Activated T-helper 2 cell treated with anti-CD3 and anti-CD28 coated beads, Interferon-gamma antibody, Interleukin-2, Interleukin-4, amounts not matched to agents 10 μg/mL and 5 μg/mL and 100 μg/mL, durations not matched to agents 14 hours and 24 hours and 36 hours (primary cell): ENCODE results near the gene LMF2. TPM values are rescaled to one million over a fixed set of nuclear protein-coding genes. Genes with fewer than 3 reads are reported as not detected.
"Not testable (repeated sequence)": the region's sequence is repeated elsewhere in the genome, so short reads cannot be mapped to it uniquely, and the experiment has no call there.

Source experiments
- DNase-seq: peaks from one replicate; pipeline ENCODE4 v3.0.0; 2021; ENCODE audit warnings: low spot score
- H3K27ac Mint-ChIP-seq: one replicate; pipeline ENCODE4 v1.8.0; 2021; ENCODE audit warnings: mixed read lengths
- H3K27me3 Mint-ChIP-seq: one replicate; pipeline ENCODE4 v1.8.0; 2021; ENCODE audit warnings: low read depth, mixed read lengths
- H3K36me3 Mint-ChIP-seq: one replicate; pipeline ENCODE4 v1.8.0; 2021; ENCODE audit warnings: low read depth, mixed read lengths
- H3K4me1 Mint-ChIP-seq: one replicate; pipeline ENCODE4 v1.8.0; 2021; ENCODE audit warnings: low read depth, mixed read lengths
- H3K4me3 Mint-ChIP-seq: one replicate; pipeline ENCODE4 v1.8.0; 2021; ENCODE audit warnings: low read depth, mild to moderate bottlenecking, moderate library complexity, mixed read lengths
- H3K9me3 Mint-ChIP-seq: one replicate; pipeline ENCODE4 v1.8.0; 2021; ENCODE audit warnings: mixed read lengths
- intact Hi-C: fragments of 100-400 bp; cut with micrococcal nuclease; formaldehyde crosslinking; loops from one replicate; pipeline ENCODE4 v1.15.1; 2023
- total RNA-seq: library from RNA; stranded (reverse); gene quantifications from 2 replicates; pipeline ENCODE4 v1.2.3, GENCODE V29; 2022

The LMF2 gene
- total RNA-seq, 1 donor from 2014 or later, result 77.2 TPM

- H3K4me1 Mint-ChIP-seq, result peaks cover 24% of the 10 kb centered on the region
- peak; percentile 97 for DNase-seq
- H3K27me3 Mint-ChIP-seq, result no peaks in the 10 kb centered on the region
Observed at GRCh38 chr22:50525104-50525857, 17.8 kb upstream of the LMF2 start, which contains the start of gene SCO2. SCO2 (minus strand) TSS chr22:50525598; CDS start chr22:50524411, 1,187 bp downstream.

DNA sequence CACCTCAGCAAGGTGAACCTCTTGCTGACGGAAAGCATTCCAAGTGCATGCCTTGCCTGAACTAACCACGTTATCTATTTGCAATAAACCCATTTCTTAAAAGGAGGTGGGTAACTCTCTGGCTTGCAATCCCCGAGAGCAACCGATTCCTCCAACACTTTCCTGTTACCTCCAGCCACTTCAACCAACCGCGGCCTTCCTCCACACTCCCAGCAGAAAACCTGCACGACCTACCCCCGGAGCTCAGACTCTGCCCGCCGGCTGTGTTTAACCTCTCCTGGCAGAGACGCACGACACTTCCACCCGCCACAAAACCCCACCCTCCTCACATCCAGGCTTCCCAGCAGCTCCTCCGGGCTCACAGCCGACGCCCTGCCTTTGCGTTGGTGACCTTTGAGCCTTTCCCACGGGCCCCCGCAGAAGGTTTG is 17.2 kb upstream of the LMF2 start:
- peak overlapping the region; percentile 78 for H3K27ac Mint-ChIP-seq
- intact Hi-C loops, result loop anchor here (1.0 to 10.0 kb wide), 4 partner anchors 16 to 280 kb away; partner anchors contain the start of genes NCAPH2 and TUBGCP6
- peaks cover 43% of the 10 kb centered on the region for H3K36me3 Mint-ChIP-seq
- no peaks in the 10 kb centered on the region for H3K9me3 Mint-ChIP-seq
- H3K4me1 Mint-ChIP-seq, result peaks cover 24% of the 10 kb centered on the region
- DNase-seq, result no peak
- peak overlapping the region; percentile 94 for H3K4me3 Mint-ChIP-seq
- no peaks in the 10 kb centered on the region for H3K27me3 Mint-ChIP-seq

More at GRCh38 chr22:50525104-50525857, 17.8 kb upstream of the LMF2 start, which contains the start of gene SCO2:
- peak within 1 kb of the TSS; percentile 81 for H3K27ac Mint-ChIP-seq
- H3K9me3 Mint-ChIP-seq, result no peaks in the 10 kb centered on the region
- peak within 1 kb of the TSS; percentile 94 for H3K4me3 Mint-ChIP-seq
- intact Hi-C loops, result loop anchor here (1.0 to 10.0 kb wide), 4 partner anchors 17 to 280 kb away; partner anchors contain the start of genes NCAPH2 and TUBGCP6
- H3K36me3 Mint-ChIP-seq, result peaks cover 38% of the 10 kb centered on the region

DNA sequence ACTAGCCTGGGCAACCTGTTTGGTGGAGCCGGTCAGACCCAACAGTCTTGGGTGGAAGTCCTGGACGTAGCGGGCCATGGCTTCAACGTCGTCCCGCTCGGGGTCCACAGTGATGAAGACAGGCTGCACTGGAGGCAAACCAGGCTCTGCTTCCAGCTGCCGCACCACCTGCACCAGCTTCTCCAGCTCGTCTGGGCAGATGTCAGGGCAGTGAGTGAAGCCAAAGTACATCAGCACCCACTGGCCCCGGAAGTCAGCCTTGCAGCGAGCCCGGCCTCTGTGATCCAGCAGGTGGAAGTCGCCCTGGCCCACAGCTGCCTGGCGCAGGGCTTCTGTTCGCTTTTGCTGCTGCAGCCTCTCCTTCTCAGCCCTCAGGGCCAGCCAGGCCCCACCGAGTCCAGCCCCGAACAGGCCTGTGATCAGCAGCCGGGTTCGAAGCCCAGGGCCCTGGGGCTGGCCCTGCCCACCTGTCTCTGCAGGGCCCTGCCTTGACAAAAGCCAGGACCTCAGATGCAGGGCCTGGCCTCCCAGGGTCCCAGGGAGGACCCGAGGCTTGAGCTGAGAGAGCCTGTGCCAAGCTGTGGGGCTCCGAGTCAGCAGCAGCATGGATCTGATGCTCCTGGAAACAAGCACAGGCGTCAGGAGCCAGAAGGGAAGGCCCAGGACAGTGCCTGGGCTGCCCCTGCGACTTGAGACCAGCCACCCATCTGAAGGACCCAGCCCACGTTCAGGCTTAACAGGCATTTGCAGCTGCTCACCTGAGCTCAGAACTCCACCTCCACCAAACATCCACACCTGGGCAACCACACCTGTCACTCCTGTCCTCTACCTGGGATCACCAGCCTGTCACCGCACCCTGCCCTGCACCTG is 16.5 kb upstream of the LMF2 start:
- H3K9me3 Mint-ChIP-seq, result no peaks in the 10 kb centered on the region
- peaks cover 48% of the 10 kb centered on the region for H3K36me3 Mint-ChIP-seq
- H3K4me3 Mint-ChIP-seq, result peak overlapping the region; percentile 94
- intact Hi-C loops, result loop anchor here (10.0 kb wide), 1 partner anchor 279 kb away; the partner anchor contains the start of gene TUBGCP6
- no peaks in the 10 kb centered on the region for H3K27me3 Mint-ChIP-seq
- H3K4me1 Mint-ChIP-seq, result peaks cover 24% of the 10 kb centered on the region
- H3K27ac Mint-ChIP-seq, result peak overlapping the region; percentile 78
- DNase-seq, result no peak

- H3K4me3 Mint-ChIP-seq, result peak overlapping the region; percentile 1
- intact Hi-C loops, result loop anchor here (10.0 kb wide), 1 partner anchor 279 kb away; the partner anchor contains the start of gene TUBGCP6
- no peak overlapping the region for H3K27ac Mint-ChIP-seq
- peaks cover 21% of the 10 kb centered on the region for H3K4me1 Mint-ChIP-seq
- no peaks in the 10 kb centered on the region for H3K27me3 Mint-ChIP-seq
- no peak for DNase-seq
- H3K36me3 Mint-ChIP-seq, result peaks cover 51% of the 10 kb centered on the region
- H3K9me3 Mint-ChIP-seq, result no peaks in the 10 kb centered on the region
Observed at GRCh38 chr22:50523458-50523805, 15.9 kb upstream of the LMF2 start.

- Mint-ChIP-seq H3K27ac (no peak overlapping the region), H3K36me3 (peaks cover 49% of the 10 kb centered on the region), H3K4me3 (no peak overlapping the region), H3K9me3 (no peaks in the 10 kb centered on the region), H3K27me3 (no peaks in the 10 kb centered on the region), H3K4me1 (peaks cover 18% of the 10 kb centered on the region)
- no peak for DNase-seq
- intact Hi-C loops, result loop anchor here (10.0 kb wide), 1 partner anchor 278 kb away; the partner anchor contains the start of gene TUBGCP6
Observed at GRCh38 chr22:50522806-50523438, 15.4 kb upstream of the LMF2 start.

- Mint-ChIP-seq H3K4me1 (peaks cover 13% of the 10 kb centered on the region), H3K4me3 (no peak overlapping the region), H3K36me3 (peaks cover 49% of the 10 kb centered on the region), H3K27me3 (no peaks in the 10 kb centered on the region), H3K27ac (no peak overlapping the region), H3K9me3 (no peaks in the 10 kb centered on the region)
- intact Hi-C loops, result loop anchor here (10.0 kb wide), 1 partner anchor 278 kb away; the partner anchor contains the start of gene TUBGCP6
- DNase-seq, result no peak
Observed at GRCh38 chr22:50522208-50522805, 14.8 kb upstream of the LMF2 start.

DNA sequence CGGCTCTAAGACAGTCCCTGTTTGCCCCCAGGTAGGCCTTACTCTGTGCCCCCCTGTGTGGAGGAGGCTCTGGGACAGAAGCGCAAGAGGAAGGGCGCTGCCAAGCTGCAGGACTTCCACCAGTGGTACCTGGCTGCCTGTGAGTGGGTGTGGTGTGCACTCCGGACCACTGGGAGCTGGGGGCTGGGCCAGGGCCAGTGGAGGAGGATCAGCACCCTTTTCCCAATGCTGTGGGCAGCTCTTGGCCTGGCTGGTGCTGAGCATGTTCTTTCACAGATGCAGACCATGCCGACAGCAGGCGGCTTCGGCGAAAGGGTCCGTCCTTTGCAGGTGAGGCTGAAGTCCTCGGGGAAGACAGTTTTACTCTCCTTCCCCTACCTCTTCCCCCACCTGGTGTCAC is 14.2 kb upstream of the LMF2 start:
- no peak for DNase-seq
- Mint-ChIP-seq H3K36me3 (peaks cover 48% of the 10 kb centered on the region), H3K4me3 (no peak overlapping the region), H3K27me3 (no peaks in the 10 kb centered on the region), H3K9me3 (no peaks in the 10 kb centered on the region), H3K4me1 (peaks cover 8% of the 10 kb centered on the region), H3K27ac (no peak overlapping the region)
- intact Hi-C loops, result loop anchor here (10.0 kb wide), 1 partner anchor 277 kb away; the partner anchor contains the start of gene TUBGCP6

DNA sequence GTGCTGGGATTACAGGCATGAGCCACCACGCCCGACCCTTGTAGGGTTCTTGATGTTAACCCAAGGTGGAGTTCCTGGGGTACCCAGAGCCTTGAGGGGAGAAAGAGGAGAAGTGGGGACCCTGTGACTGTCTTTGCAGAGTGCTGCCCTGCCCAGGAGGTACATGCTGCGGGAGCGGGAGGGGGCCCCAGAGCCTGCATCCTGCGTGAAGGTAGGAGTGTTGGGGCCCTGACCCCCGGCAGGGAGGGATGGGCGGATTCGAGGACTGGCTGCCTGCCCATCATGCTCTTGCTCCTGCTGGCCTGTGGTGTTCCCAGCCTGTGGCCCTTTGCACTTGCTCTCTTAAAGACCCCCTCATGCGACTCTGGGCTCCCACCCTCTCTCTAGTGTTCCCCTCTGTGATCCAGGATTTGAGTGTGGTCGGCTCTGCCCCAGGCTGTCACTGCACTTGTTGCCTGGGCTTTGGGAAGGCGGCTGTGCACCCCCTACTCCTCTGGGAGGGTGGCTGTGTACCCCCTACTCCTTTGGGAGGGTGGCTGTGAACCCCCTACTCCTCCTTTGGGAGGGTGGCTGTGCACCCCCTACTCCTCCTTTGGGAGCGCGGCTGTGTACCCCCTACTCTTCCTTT is 13.4 kb upstream of the LMF2 start:
- Mint-ChIP-seq H3K36me3 (peaks cover 54% of the 10 kb centered on the region), H3K27ac (no peak overlapping the region), H3K27me3 (no peaks in the 10 kb centered on the region), H3K4me3 (no peak overlapping the region), H3K4me1 (peaks cover 8% of the 10 kb centered on the region), H3K9me3 (no peaks in the 10 kb centered on the region)
- no peak for DNase-seq
- intact Hi-C loops, result loop anchor here (10.0 kb wide), 1 partner anchor 276 kb away; the partner anchor contains the start of gene TUBGCP6

DNA sequence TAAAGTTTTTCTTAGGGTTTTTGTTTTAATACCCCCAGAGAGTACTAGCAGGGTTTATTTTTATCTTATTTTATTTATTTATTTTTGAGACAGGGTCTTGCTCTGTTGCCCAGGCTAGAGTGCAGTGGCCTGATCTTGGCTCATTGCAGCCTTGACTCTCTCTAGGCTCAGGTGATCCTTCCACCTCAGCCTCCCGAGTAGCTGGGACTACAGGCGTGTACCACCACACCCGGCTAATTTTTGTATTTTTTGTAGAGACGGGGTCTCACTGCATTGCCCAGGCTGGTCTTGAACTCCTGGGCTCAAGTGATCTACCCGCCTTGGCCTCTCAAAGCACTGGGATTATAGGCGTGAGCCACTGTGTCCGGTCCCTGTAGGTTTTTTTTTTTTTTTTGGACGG is 12.7 kb upstream of the LMF2 start:
- DNase-seq, H3K4me1 Mint-ChIP-seq, H3K27ac Mint-ChIP-seq, H3K9me3 Mint-ChIP-seq, H3K4me3 Mint-ChIP-seq, H3K27me3 Mint-ChIP-seq: not testable (repeated sequence)
- H3K36me3 Mint-ChIP-seq, result peaks cover 58% of the 10 kb centered on the region
- intact Hi-C loops, result loop anchor here (10.0 kb wide), 1 partner anchor 275 kb away; the partner anchor contains the start of gene TUBGCP6

GRCh38 chr22:50519151-50519550 is 11.6 kb upstream of the LMF2 start:
- Mint-ChIP-seq H3K27ac (no peak overlapping the region), H3K27me3 (no peaks in the 10 kb centered on the region), H3K9me3 (no peaks in the 10 kb centered on the region), H3K4me3 (no peak overlapping the region), H3K36me3 (peaks cover 59% of the 10 kb centered on the region), H3K4me1 (peaks cover 5% of the 10 kb centered on the region)
- no peak for DNase-seq
- intact Hi-C loops, result no loop called here

DNA sequence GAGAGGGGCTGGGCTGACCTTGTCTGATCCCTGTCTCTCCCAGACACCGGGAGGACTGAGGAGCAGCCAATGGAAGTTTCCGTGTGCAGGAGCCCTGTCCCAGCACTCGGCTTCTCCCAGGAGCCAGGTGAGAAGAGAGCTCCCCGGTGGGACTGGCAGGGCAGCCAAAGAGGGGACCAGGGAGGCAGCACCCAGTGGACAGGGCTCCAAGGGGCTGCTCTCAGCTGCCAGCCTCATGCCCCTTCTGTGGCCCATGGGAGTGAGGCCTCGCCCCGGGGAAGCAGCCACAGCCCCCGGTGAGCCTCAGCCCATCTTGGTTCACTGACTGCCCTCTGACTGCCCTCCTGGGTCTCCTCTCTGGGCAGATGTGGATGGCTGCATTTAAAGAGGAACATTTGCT is 11.1 kb upstream of the LMF2 start:
- Mint-ChIP-seq H3K9me3 (no peaks in the 10 kb centered on the region), H3K4me1 (peaks cover 5% of the 10 kb centered on the region), H3K27ac (no peak overlapping the region), H3K36me3 (peaks cover 59% of the 10 kb centered on the region), H3K4me3 (no peak overlapping the region), H3K27me3 (no peaks in the 10 kb centered on the region)
- intact Hi-C loops, result no loop called here
- no peak for DNase-seq
